Measurements from ENCODE around the gene DSG3. TPM values are rescaled to one million over a fixed set of nuclear protein-coding genes. Genes with fewer than 3 reads are reported as not detected.
A peak's percentile ranks its signal among the peaks of the same experiment; 100 is the strongest.

DSG3 gene
- total and polyA plus RNA-seq, 10 of the 15 experiments (the other 5 are each of a cell fraction or from before 2014, with no cell fraction given), result 0.01 to 0.36 (median 0.30) TPM

DNA sequence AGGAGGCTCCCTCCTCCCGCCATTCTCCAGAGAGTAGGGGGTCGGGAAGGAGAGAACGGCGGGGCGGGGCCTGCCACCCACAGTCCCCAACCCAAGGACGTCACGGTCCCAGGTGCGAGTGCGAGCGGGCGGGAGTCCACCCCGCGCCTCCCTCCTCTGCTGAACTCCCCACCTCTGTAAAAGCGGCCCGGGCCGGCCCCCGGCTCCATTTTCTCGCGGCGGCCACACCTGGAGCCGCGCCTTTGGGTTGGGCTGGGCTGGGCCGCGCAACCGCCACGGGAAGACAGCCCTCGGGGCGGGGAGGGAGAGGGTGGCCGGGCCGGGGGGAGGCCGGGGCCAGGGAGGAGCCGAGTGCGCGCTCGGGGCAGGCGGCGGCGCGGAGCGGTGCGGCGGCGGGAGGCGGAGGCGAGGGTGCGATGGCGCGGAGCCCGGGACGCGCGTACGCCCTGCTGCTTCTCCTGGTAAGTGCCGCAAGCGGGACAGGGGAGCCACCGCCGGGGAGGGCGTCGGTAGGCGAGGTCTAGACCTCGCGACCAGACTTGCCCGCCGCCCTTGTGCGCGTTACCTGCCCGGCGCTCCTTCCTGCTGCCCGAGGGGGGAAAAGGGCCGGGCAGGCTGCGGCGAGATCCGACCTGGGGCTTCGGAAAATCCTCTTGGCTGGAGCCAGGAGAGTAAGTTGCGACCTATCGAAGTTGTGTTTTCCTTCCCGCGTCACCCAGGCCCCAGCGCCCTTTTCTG, 50.5 kb downstream of the DSG3 start, which contains the start of gene DSG2 (continued):
- TF ChIP-seq, protein P1, sequence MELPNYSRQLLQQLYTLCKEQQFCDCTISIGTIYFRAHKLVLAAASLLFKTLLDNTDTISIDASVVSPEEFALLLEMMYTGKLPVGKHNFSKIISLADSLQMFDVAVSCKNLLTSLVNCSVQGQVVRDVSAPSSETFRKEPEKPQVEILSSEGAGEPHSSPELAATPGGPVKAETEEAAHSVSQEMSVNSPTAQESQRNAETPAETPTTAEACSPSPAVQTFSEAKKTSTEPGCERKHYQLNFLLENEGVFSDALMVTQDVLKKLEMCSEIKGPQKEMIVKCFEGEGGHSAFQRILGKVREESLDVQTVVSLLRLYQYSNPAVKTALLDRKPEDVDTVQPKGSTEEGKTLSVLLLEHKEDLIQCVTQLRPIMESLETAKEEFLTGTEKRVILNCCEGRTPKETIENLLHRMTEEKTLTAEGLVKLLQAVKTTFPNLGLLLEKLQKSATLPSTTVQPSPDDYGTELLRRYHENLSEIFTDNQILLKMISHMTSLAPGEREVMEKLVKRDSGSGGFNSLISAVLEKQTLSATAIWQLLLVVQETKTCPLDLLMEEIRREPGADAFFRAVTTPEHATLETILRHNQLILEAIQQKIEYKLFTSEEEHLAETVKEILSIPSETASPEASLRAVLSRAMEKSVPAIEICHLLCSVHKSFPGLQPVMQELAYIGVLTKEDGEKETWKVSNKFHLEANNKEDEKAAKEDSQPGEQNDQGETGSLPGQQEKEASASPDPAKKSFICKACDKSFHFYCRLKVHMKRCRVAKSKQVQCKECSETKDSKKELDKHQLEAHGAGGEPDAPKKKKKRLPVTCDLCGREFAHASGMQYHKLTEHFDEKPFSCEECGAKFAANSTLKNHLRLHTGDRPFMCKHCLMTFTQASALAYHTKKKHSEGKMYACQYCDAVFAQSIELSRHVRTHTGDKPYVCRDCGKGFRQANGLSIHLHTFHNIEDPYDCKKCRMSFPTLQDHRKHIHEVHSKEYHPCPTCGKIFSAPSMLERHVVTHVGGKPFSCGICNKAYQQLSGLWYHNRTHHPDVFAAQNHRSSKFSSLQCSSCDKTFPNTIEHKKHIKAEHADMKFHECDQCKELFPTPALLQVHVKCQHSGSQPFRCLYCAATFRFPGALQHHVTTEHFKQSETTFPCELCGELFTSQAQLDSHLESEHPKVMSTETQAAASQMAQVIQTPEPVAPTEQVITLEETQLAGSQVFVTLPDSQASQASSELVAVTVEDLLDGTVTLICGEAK (IDR thresholded peaks at IDR 0.05; ENCODE audit: borderline replicate concordance), result no peak
- TF ChIP-seq, protein P2, sequence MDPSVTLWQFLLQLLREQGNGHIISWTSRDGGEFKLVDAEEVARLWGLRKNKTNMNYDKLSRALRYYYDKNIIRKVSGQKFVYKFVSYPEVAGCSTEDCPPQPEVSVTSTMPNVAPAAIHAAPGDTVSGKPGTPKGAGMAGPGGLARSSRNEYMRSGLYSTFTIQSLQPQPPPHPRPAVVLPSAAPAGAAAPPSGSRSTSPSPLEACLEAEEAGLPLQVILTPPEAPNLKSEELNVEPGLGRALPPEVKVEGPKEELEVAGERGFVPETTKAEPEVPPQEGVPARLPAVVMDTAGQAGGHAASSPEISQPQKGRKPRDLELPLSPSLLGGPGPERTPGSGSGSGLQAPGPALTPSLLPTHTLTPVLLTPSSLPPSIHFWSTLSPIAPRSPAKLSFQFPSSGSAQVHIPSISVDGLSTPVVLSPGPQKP (IDR thresholded peaks at IDR 0.05; ENCODE audit: low read depth, low read length), result no peak
- no peak for TF ChIP-seq ZNF217 (IDR thresholded peaks at IDR 0.05)
- TF ChIP-seq SMAD1 (IDR thresholded peaks at IDR 0.05; ENCODE audit: low read depth, partially characterized antibody), result no peak
- TF ChIP-seq, protein P3, sequence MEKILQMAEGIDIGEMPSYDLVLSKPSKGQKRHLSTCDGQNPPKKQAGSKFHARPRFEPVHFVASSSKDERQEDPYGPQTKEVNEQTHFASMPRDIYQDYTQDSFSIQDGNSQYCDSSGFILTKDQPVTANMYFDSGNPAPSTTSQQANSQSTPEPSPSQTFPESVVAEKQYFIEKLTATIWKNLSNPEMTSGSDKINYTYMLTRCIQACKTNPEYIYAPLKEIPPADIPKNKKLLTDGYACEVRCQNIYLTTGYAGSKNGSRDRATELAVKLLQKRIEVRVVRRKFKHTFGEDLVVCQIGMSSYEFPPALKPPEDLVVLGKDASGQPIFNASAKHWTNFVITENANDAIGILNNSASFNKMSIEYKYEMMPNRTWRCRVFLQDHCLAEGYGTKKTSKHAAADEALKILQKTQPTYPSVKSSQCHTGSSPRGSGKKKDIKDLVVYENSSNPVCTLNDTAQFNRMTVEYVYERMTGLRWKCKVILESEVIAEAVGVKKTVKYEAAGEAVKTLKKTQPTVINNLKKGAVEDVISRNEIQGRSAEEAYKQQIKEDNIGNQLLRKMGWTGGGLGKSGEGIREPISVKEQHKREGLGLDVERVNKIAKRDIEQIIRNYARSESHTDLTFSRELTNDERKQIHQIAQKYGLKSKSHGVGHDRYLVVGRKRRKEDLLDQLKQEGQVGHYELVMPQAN (conservative IDR thresholded peaks at IDR 0.05), result peak; percentile 63; the same call in 1 of the 2 replicates
- TF ChIP-seq EED (IDR thresholded peaks at IDR 0.05; ENCODE audit: low read depth), result peak; percentile 38; the same call in 1 of the 2 replicates
- no peak for TF ChIP-seq EP300 (IDR thresholded peaks at IDR 0.05; ENCODE audit: borderline replicate concordance in 1 of 2, control insufficient read depth in 1 of 2, low read depth in 2 of 2, low read length in 2 of 2)
- TF ChIP-seq, protein P4, sequence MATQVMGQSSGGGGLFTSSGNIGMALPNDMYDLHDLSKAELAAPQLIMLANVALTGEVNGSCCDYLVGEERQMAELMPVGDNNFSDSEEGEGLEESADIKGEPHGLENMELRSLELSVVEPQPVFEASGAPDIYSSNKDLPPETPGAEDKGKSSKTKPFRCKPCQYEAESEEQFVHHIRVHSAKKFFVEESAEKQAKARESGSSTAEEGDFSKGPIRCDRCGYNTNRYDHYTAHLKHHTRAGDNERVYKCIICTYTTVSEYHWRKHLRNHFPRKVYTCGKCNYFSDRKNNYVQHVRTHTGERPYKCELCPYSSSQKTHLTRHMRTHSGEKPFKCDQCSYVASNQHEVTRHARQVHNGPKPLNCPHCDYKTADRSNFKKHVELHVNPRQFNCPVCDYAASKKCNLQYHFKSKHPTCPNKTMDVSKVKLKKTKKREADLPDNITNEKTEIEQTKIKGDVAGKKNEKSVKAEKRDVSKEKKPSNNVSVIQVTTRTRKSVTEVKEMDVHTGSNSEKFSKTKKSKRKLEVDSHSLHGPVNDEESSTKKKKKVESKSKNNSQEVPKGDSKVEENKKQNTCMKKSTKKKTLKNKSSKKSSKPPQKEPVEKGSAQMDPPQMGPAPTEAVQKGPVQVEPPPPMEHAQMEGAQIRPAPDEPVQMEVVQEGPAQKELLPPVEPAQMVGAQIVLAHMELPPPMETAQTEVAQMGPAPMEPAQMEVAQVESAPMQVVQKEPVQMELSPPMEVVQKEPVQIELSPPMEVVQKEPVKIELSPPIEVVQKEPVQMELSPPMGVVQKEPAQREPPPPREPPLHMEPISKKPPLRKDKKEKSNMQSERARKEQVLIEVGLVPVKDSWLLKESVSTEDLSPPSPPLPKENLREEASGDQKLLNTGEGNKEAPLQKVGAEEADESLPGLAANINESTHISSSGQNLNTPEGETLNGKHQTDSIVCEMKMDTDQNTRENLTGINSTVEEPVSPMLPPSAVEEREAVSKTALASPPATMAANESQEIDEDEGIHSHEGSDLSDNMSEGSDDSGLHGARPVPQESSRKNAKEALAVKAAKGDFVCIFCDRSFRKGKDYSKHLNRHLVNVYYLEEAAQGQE (IDR thresholded peaks at IDR 0.05; ENCODE audit: low read depth, low read length), result no peak
- no peak for TF ChIP-seq NFYA (IDR thresholded peaks at IDR 0.05; ENCODE audit: borderline replicate concordance, low read depth, low read length)
- peak; percentile 6; the same call in 1 of the 3 replicates for TF ChIP-seq POU2F2 (IDR thresholded peaks at IDR 0.05; ENCODE audit: borderline replicate concordance, low read depth, low read length)
- TF ChIP-seq ESRRA (IDR thresholded peaks at IDR 0.05; ENCODE audit: low read length), result no peak
- TF ChIP-seq, protein P5, sequence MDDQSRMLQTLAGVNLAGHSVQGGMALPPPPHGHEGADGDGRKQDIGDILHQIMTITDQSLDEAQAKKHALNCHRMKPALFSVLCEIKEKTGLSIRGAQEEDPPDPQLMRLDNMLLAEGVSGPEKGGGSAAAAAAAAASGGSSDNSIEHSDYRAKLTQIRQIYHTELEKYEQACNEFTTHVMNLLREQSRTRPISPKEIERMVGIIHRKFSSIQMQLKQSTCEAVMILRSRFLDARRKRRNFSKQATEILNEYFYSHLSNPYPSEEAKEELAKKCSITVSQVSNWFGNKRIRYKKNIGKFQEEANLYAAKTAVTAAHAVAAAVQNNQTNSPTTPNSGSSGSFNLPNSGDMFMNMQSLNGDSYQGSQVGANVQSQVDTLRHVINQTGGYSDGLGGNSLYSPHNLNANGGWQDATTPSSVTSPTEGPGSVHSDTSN (IDR thresholded peaks at IDR 0.05; ENCODE audit: insufficient replicate concordance, low read depth, low read length), result no peak
- peak; percentile 54; the same call in 1 of the 2 replicates for TF ChIP-seq LARP7 (IDR thresholded peaks at IDR 0.05)
- no peak for TF ChIP-seq TBL1XR1 (IDR thresholded peaks at IDR 0.05; ENCODE audit: low read depth, low read length)
- TF ChIP-seq CHD2 (IDR thresholded peaks at IDR 0.05; ENCODE audit: borderline replicate concordance, low read depth, low read length), result no peak
- TF ChIP-seq HDGF (IDR thresholded peaks at IDR 0.05), result 0 out of 2 replicates have a peak, but pooled peaks have one; percentile 9
- TF ChIP-seq ZSCAN29 (IDR thresholded peaks at IDR 0.05), result no peak

Data from GM12878 (cell line).